ENCODE measurements around the gene CARD18.

CARD18 gene

GRCh38 chr11:105139669-105140068 lies at the start of gene CARD18:
Gene CARD18 (minus strand): TSS chr11:105139769. CDS start chr11:105139726, 43 bp downstream.
- DNase-seq = no peak

- DNase-seq = no peak
These were observed 44.4 kb upstream of the CARD18 start for GRCh38 chr11:105183987-105184386.

GRCh38 chr11:105183426-105183825 lies 43.9 kb upstream of the CARD18 start:
- no peak for DNase-seq

GRCh38 chr11:105181521-105181920 lies 42.0 kb upstream of the CARD18 start:
- DNase-seq = no peak

GRCh38 chr11:105181100-105181499 lies 41.5 kb upstream of the CARD18 start:
- no peak for DNase-seq

- DNase-seq = no peak
These were observed 40.1 kb upstream of the CARD18 start for GRCh38 chr11:105179542-105180278.

GRCh38 chr11:105177658-105178057 lies 38.1 kb upstream of the CARD18 start:
- no peak for DNase-seq

GRCh38 chr11:105168457-105168856 lies 28.9 kb upstream of the CARD18 start:
- no peak for DNase-seq

- no peak for DNase-seq
These were observed 27.7 kb upstream of the CARD18 start for GRCh38 chr11:105167244-105167643.

- DNase-seq = no peak
These were observed 24.6 kb upstream of the CARD18 start for GRCh38 chr11:105164208-105164607.

- no peak for DNase-seq
These were observed 22.9 kb upstream of the CARD18 start for GRCh38 chr11:105162506-105162905.

- DNase-seq = no peak
These were observed 18.9 kb upstream of the CARD18 start for GRCh38 chr11:105158436-105158835.

GRCh38 chr11:105156720-105157119 lies 17.2 kb upstream of the CARD18 start:
- DNase-seq = no peak

- DNase-seq = no peak
These were observed 16.7 kb upstream of the CARD18 start for GRCh38 chr11:105156231-105156630.

GRCh38 chr11:105155679-105156078 lies 16.1 kb upstream of the CARD18 start:
- no peak for DNase-seq

GRCh38 chr11:105153392-105153791 lies 13.8 kb upstream of the CARD18 start:
- DNase-seq = no peak

GRCh38 chr11:105152560-105152959 lies 13.0 kb upstream of the CARD18 start:
- DNase-seq = no peak

- DNase-seq = no peak
These were observed 12.5 kb upstream of the CARD18 start for GRCh38 chr11:105152021-105152512.

- DNase-seq = no peak
These were observed 9.9 kb upstream of the CARD18 start for GRCh38 chr11:105149477-105149876.

GRCh38 chr11:105148241-105148640 lies 8.7 kb upstream of the CARD18 start:
- no peak for DNase-seq

- DNase-seq = no peak
These were observed 5.3 kb upstream of the CARD18 start for GRCh38 chr11:105144887-105145286.

GRCh38 chr11:105142167-105142566 lies 2.6 kb upstream of the CARD18 start:
- DNase-seq = no peak

- no peak for DNase-seq
These were observed 2.3 kb downstream of the CARD18 start for GRCh38 chr11:105137286-105137685.

GRCh38 chr11:105135883-105136282 lies 3.7 kb downstream of the CARD18 start:
- no peak for DNase-seq

Measured in NCI-H526 treated with DMSO at 0.1 percent for 48 hours (cell line).